Left ventricle myocardium inferior (tissue), 1 donor: ENCODE measurements around the gene CFAP157. TPM values are rescaled to one million over a fixed set of nuclear protein-coding genes. Genes with fewer than 3 reads are reported as not detected.
A peak's percentile ranks its signal among the peaks of the same experiment; 100 is the strongest.

ENCODE experiments used
- DNase-seq: peaks from one replicate; pipeline ENCODE4 v3.0.0-alpha.2; 2020
- H3K27ac ChIP-seq: fragments of 200-600 bp; replicated peaks from 2 replicates; pipeline ENCODE4 v1.8.0; 2021
- H3K27me3 ChIP-seq: fragments of 200-600 bp; 2 replicates; pipeline ENCODE4 v1.8.0; 2021; ENCODE audit warnings: low read depth
- H3K36me3 ChIP-seq: fragments of 200-600 bp; 2 replicates; pipeline ENCODE4 v1.8.0; 2021
- H3K4me1 ChIP-seq: fragments of 200-600 bp; 2 replicates; pipeline ENCODE4 v1.8.0; 2021
- H3K4me3 ChIP-seq: fragments of 200-600 bp; 2 replicates; pipeline ENCODE4 v1.8.0; 2021; ENCODE audit warnings: mild to moderate bottlenecking, moderate library complexity
- H3K9me3 ChIP-seq: fragments of 200-600 bp; replicated peaks from 2 replicates; pipeline ENCODE4 v1.8.0; 2021
- intact Hi-C: fragments of 100-400 bp; cut with micrococcal nuclease; formaldehyde crosslinking; loops from one replicate; pipeline ENCODE4 v1.11.0; 2022
- total RNA-seq: library from RNA; stranded (reverse); fragmentation: NEBNext Ultra II Directional; extraction: Animal tissue kit (Norgen Biotek cat#: 25700); gene quantifications from one replicate; pipeline ENCODE4 v1.2.1, GENCODE V29; 2021
- TF ChIP-seq, protein P1 (sequence below): fragments of 200-600 bp; IDR thresholded peaks from 2 replicates; pipeline ENCODE4 v1.8.0; 2021; ENCODE audit warnings: antibody characterized with exemption, mild to moderate bottlenecking, borderline replicate concordance
- donor health status: DM: no; HTN: yes; CAD: no; lungs with severe emphysema.

CFAP157 gene
- total RNA-seq, 1 donor from 2014 or later = not detected

DNA sequence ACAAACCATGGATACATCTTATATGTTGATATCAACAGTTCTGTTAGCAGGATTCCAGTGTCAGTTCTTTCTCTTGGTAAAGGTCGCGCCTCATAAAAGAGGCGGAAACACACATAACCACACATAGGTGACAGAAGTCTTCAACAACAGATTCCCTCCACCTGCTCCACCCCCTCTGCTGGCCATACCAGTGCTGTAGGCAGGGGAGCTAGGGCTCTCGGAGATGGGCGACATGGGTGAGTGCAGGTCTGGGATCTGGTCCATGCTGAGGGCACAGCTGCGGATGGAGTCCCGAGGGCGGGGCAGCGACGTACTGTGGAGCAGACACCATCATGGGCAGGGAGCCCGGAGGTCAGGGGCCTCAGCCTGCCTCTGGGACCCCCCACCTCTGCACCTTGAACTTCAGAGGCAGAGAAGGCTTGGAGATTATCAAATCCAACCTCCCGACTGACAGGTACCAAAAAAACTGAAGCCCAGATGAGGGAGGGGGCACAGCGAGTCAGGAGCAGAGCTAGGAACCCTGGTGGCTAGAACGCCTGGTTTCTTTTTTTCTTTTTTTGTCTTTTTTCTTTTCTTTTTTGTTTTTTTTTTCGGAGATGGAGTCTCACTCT, 40.3 kb downstream of the CFAP157 start:
- H3K36me3 ChIP-seq = peaks cover 87% of the 10 kb centered on the region
- DNase-seq = no peak
- H3K4me3 ChIP-seq = no peak overlapping the region
- peaks cover 32% of the 10 kb centered on the region for H3K4me1 ChIP-seq
- H3K9me3 ChIP-seq = no peaks in the 10 kb centered on the region
- H3K27ac ChIP-seq = no peak overlapping the region
- TF ChIP-seq, protein P1, sequence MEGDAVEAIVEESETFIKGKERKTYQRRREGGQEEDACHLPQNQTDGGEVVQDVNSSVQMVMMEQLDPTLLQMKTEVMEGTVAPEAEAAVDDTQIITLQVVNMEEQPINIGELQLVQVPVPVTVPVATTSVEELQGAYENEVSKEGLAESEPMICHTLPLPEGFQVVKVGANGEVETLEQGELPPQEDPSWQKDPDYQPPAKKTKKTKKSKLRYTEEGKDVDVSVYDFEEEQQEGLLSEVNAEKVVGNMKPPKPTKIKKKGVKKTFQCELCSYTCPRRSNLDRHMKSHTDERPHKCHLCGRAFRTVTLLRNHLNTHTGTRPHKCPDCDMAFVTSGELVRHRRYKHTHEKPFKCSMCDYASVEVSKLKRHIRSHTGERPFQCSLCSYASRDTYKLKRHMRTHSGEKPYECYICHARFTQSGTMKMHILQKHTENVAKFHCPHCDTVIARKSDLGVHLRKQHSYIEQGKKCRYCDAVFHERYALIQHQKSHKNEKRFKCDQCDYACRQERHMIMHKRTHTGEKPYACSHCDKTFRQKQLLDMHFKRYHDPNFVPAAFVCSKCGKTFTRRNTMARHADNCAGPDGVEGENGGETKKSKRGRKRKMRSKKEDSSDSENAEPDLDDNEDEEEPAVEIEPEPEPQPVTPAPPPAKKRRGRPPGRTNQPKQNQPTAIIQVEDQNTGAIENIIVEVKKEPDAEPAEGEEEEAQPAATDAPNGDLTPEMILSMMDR = no peak
- no peaks in the 10 kb centered on the region for H3K27me3 ChIP-seq
- intact Hi-C loops = no loop called here

DNA sequence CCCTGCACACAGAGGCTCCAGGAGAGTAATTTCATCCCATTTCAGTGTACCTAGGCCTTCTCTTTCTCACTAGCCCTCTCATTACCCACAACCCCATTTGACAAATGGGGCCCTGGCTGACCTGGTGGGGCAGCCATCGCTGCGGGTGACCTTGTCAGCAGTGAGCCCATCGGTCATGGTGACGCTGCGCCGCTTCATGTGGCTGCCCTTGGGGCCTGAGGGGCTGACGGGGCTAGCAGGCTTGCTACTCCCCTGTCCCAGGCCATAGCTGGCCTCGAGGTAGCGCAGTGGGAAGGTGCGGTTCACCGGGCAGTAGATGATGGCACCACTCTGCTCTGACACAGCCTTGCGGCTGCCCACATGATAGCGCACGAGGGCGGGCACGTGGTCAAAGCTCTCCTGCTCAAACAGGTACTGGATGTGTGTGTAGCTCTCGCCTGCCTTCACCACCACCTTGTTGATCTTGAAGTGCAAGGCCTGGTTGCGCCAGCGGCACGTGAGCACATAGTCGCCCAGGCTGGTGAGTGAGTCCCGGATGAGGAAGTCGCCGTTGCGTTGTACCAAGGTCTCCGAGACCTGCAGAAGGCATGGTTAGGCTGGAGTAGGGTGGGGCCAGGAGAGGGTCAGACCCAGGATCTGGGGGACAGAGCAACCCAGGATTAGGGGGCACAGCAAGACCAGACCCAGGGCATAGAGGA, 42.5 kb downstream of the CFAP157 start:
- no peaks in the 10 kb centered on the region for H3K9me3 ChIP-seq
- H3K36me3 ChIP-seq = peaks cover 67% of the 10 kb centered on the region
- no peak overlapping the region for H3K4me3 ChIP-seq
- intact Hi-C loops = no loop called here
- no peak overlapping the region for H3K27ac ChIP-seq
- peaks cover 40% of the 10 kb centered on the region for H3K4me1 ChIP-seq
- TF ChIP-seq, protein P1 = no peak
- H3K27me3 ChIP-seq = peaks cover 15% of the 10 kb centered on the region
- no peak for DNase-seq

DNA sequence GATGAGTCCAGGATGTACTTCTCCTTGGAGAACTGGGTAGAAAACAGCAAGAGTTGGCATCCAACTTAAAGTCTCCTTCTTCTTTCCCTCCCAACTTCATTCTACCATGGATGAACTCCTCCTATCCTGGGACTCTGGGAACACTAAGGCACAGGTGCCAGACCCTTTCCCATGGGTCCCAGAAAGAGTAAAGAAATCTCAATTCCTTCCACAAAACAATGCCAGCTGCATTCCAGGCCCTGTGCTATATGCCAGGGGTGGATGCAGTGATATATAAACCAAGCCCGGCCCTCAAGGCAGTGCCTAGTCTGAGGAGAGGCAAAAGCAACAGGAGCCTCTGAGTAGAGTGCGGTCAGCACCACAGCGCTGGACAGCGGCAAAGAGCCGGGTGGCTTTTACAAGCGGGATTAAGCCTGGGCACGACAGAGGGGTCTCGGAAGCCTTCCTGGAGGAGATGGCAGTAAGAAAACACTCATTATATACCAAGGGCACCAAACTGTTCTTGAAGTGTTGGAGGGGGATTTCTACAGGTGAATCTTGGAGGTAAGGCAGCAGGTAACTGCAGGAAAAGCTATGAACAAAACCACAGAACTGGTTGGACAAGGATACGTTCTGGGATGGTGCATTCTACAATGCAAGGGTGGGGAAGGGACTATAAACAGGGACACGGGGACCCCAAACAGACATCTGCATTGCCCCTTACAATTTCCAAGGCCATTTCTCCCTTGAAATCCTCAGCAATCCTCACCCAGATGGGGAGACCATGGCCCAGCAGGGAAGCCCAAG, 44.7 kb downstream of the CFAP157 start:
- H3K27ac ChIP-seq = peak overlapping the region; percentile 93
- no peak overlapping the region for H3K4me3 ChIP-seq
- TF ChIP-seq, protein P1 = no peak
- H3K9me3 ChIP-seq = no peaks in the 10 kb centered on the region
- DNase-seq = no peak
- H3K36me3 ChIP-seq = peaks cover 47% of the 10 kb centered on the region
- H3K4me1 ChIP-seq = peaks cover 62% of the 10 kb centered on the region
- peaks cover 37% of the 10 kb centered on the region for H3K27me3 ChIP-seq
- intact Hi-C loops = no loop called here

DNA sequence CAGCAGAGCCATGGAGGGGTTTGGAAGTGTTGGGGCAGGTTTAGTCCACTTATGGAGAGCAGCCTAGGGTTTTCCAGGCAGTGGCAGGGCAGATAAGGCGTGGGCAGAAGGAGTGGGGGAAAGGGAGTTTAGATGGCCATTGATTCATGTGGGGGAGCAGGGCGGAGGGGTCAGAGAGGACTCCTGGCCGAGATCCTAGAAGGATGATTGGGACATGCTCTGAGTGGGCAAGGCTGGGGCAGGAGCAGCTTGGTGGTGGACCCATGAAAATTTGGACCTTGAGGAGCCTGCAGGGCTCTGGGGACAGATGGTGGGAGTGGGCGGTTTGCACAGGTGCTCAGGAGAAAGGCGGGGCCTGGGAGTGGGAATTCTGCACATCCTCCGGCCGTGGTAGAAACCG, 46.4 kb downstream of the CFAP157 start:
- intact Hi-C loops = no loop called here
- H3K27ac ChIP-seq = peak overlapping the region; percentile 93
- TF ChIP-seq, protein P1 = no peak
- H3K4me3 ChIP-seq = peak overlapping the region; percentile 59
- H3K27me3 ChIP-seq = peaks cover 54% of the 10 kb centered on the region
- no peak for DNase-seq
- H3K9me3 ChIP-seq = no peaks in the 10 kb centered on the region
- H3K36me3 ChIP-seq = peaks cover 31% of the 10 kb centered on the region
- H3K4me1 ChIP-seq = peaks cover 73% of the 10 kb centered on the region

GRCh38 chr9:127753622-127754021, 46.8 kb downstream of the CFAP157 start:
- peak overlapping the region; percentile 93 for H3K27ac ChIP-seq
- no peak for DNase-seq
- H3K4me3 ChIP-seq = peak overlapping the region; percentile 59
- peaks cover 26% of the 10 kb centered on the region for H3K36me3 ChIP-seq
- TF ChIP-seq, protein P1 = no peak
- intact Hi-C loops = no loop called here
- peaks cover 74% of the 10 kb centered on the region for H3K4me1 ChIP-seq
- H3K9me3 ChIP-seq = no peaks in the 10 kb centered on the region
- peaks cover 58% of the 10 kb centered on the region for H3K27me3 ChIP-seq
